ENCODE results near the gene SLX9.

The SLX9 gene

GRCh38 chr21:44980562-44981489, 41.0 kb downstream of the SLX9 start:
- no peak for DNase-seq

GRCh38 chr21:44982558-44983250, 42.9 kb downstream of the SLX9 start:
- DNase-seq = no peak

- no peak for DNase-seq
Observed at GRCh38 chr21:44983421-44984206, 43.8 kb downstream of the SLX9 start.

- no peak for DNase-seq
Observed at GRCh38 chr21:44984428-44984791, 44.6 kb downstream of the SLX9 start.

- DNase-seq = no peak
Observed at GRCh38 chr21:44984792-44985440, 45.1 kb downstream of the SLX9 start.

GRCh38 chr21:44985441-44986401, 45.9 kb downstream of the SLX9 start:
- DNase-seq = no peak

- no peak for DNase-seq
Observed at GRCh38 chr21:44986471-44987291, 46.9 kb downstream of the SLX9 start.

- no peak for DNase-seq
Observed at GRCh38 chr21:44987301-44987885, 47.6 kb downstream of the SLX9 start.

- no peak for DNase-seq
Observed at GRCh38 chr21:44987886-44988606, 48.2 kb downstream of the SLX9 start.

- DNase-seq = no peak
Observed at GRCh38 chr21:44988607-44989536, 49.0 kb downstream of the SLX9 start.

- DNase-seq = no peak
Observed at GRCh38 chr21:44989537-44989886, 49.7 kb downstream of the SLX9 start.

- DNase-seq = no peak
Observed at GRCh38 chr21:44989943-44990780, 50.3 kb downstream of the SLX9 start.

GRCh38 chr21:44990921-44991320, 51.1 kb downstream of the SLX9 start:
- DNase-seq = no peak

- DNase-seq = no peak
Observed at GRCh38 chr21:44991538-44992483, 52.0 kb downstream of the SLX9 start.

- DNase-seq = no peak
Observed at GRCh38 chr21:44992608-44993031, 52.8 kb downstream of the SLX9 start.

- no peak for DNase-seq
Observed at GRCh38 chr21:44993321-44994046, 53.7 kb downstream of the SLX9 start.
